Measurements from ENCODE around the gene NISCH.

Gene NISCH

GRCh38 chr3:52438579-52439425 is 16.6 kb upstream of the NISCH start:
- DNase-seq (ENCODE audit: low read depth in 1 of 2, low spot score in 1 of 2), result no peak
- TF ChIP-seq JUND (IDR thresholded peaks at IDR 0.05; ENCODE audit: low read depth), result no peak
- in situ Hi-C loops (cut with HindIII; ENCODE audit: low pct_unique_long_range_greater_than_20kb, low sequenced_read_pairs), result no loop called here

GRCh38 chr3:52439426-52440248 is 15.8 kb upstream of the NISCH start:
- TF ChIP-seq JUND (IDR thresholded peaks at IDR 0.05; ENCODE audit: low read depth), result no peak
- in situ Hi-C loops (cut with HindIII; ENCODE audit: low pct_unique_long_range_greater_than_20kb, low sequenced_read_pairs), result no loop called here
- no peak for DNase-seq (ENCODE audit: low read depth in 1 of 2, low spot score in 1 of 2)

- TF ChIP-seq JUND (IDR thresholded peaks at IDR 0.05; ENCODE audit: low read depth), result no peak
- in situ Hi-C loops (cut with HindIII; ENCODE audit: low pct_unique_long_range_greater_than_20kb, low sequenced_read_pairs), result no loop called here
- no peak for DNase-seq (ENCODE audit: low read depth in 1 of 2, low spot score in 1 of 2)
These were observed 15.2 kb upstream of the NISCH start for GRCh38 chr3:52440249-52440551.

- DNase-seq (ENCODE audit: low read depth in 1 of 2, low spot score in 1 of 2), result no peak
- no peak for TF ChIP-seq JUND (IDR thresholded peaks at IDR 0.05; ENCODE audit: low read depth)
- in situ Hi-C loops (cut with HindIII; ENCODE audit: low pct_unique_long_range_greater_than_20kb, low sequenced_read_pairs), result no loop called here
These were observed 14.7 kb upstream of the NISCH start for GRCh38 chr3:52440671-52441070.

- in situ Hi-C loops (cut with HindIII; ENCODE audit: low pct_unique_long_range_greater_than_20kb, low sequenced_read_pairs), result no loop called here
- no peak for DNase-seq (ENCODE audit: low read depth in 1 of 2, low spot score in 1 of 2)
- TF ChIP-seq JUND (IDR thresholded peaks at IDR 0.05; ENCODE audit: low read depth), result no peak
These were observed 14.2 kb upstream of the NISCH start for GRCh38 chr3:52441091-52441771.

GRCh38 chr3:52441772-52442332 is 13.6 kb upstream of the NISCH start:
- no peak for TF ChIP-seq JUND (IDR thresholded peaks at IDR 0.05; ENCODE audit: low read depth)
- DNase-seq (ENCODE audit: low read depth in 1 of 2, low spot score in 1 of 2), result no peak
- in situ Hi-C loops (cut with HindIII; ENCODE audit: low pct_unique_long_range_greater_than_20kb, low sequenced_read_pairs), result no loop called here

GRCh38 chr3:52442409-52443267 is 12.8 kb upstream of the NISCH start:
- in situ Hi-C loops (cut with HindIII; ENCODE audit: low pct_unique_long_range_greater_than_20kb, low sequenced_read_pairs), result no loop called here
- no peak for TF ChIP-seq JUND (IDR thresholded peaks at IDR 0.05; ENCODE audit: low read depth)

GRCh38 chr3:52443268-52443610 is 12.2 kb upstream of the NISCH start:
- DNase-seq (ENCODE audit: low read depth in 1 of 2, low spot score in 1 of 2), result no peak
- TF ChIP-seq JUND (IDR thresholded peaks at IDR 0.05; ENCODE audit: low read depth), result no peak
- in situ Hi-C loops (cut with HindIII; ENCODE audit: low pct_unique_long_range_greater_than_20kb, low sequenced_read_pairs), result no loop called here

More at GRCh38 chr3:52442409-52443267, 12.8 kb upstream of the NISCH start:
- DNase-seq (ENCODE audit: low read depth in 1 of 2, low spot score in 1 of 2), result no peak

- no peak for TF ChIP-seq JUND (IDR thresholded peaks at IDR 0.05; ENCODE audit: low read depth)
- in situ Hi-C loops (cut with HindIII; ENCODE audit: low pct_unique_long_range_greater_than_20kb, low sequenced_read_pairs), result no loop called here
- DNase-seq (ENCODE audit: low read depth in 1 of 2, low spot score in 1 of 2), result no peak
These were observed 11.4 kb upstream of the NISCH start for GRCh38 chr3:52443791-52444687.

GRCh38 chr3:52444860-52445793 is 10.3 kb upstream of the NISCH start, which contains the start of gene SEMA3G:
Gene SEMA3G (minus strand): TSS chr3:52445103. CDS start chr3:52445027, 76 bp downstream.
- peak; percentile 30 to 85 for DNase-seq (ENCODE audit: low read depth in 1 of 2, low spot score in 1 of 2)
- in situ Hi-C loops (cut with HindIII; ENCODE audit: low pct_unique_long_range_greater_than_20kb, low sequenced_read_pairs), result no loop called here
- no peak for TF ChIP-seq JUND (IDR thresholded peaks at IDR 0.05; ENCODE audit: low read depth)

Measured in T47D (cell line).